Measurements from ENCODE around the gene HINT1. TPM values are rescaled to one million over a fixed set of nuclear protein-coding genes. Genes with fewer than 3 reads are reported as not detected.

Gene HINT1
- total RNA-seq, 1 experiment from 2014 or later = 197 TPM

GRCh38 chr5:131164191-131165118, 601 bp downstream of the HINT1 start (continued):
- TF ChIP-seq MLX (CRISPR knock-in tag; IDR thresholded peaks at IDR 0.05) (no peak), ETV6 (CRISPR knock-in tag; IDR thresholded peaks at IDR 0.05) (no peak), ZNF396 (CRISPR knock-in tag; IDR thresholded peaks at IDR 0.05; ENCODE audit: borderline replicate concordance) (no peak), IRF1 (CRISPR knock-in tag; IDR thresholded peaks at IDR 0.05) (no peak), RORB (CRISPR knock-in tag; IDR thresholded peaks at IDR 0.05) (no peak), TEAD4 (CRISPR knock-in tag; IDR thresholded peaks at IDR 0.05) (no peak; the same call in 1 of the 2 replicates), CDX4 (CRISPR knock-in tag; IDR thresholded peaks at IDR 0.05; ENCODE audit: borderline replicate concordance) (no peak), ATF3 (CRISPR knock-in tag; conservative IDR thresholded peaks at IDR 0.05) (no peak), TCF7 (CRISPR knock-in tag; IDR thresholded peaks at IDR 0.05; ENCODE audit: low read depth) (no peak), HMGA2 (CRISPR knock-in tag; IDR thresholded peaks at IDR 0.05) (no peak), ZNF671 (CRISPR knock-in tag; IDR thresholded peaks at IDR 0.05) (no peak)

- Mint-ChIP-seq H3K27ac (peak overlapping the region; percentile 94), H3K4me3 (peak overlapping the region; percentile 90), H3K4me1 (peaks cover 27% of the 10 kb centered on the region), H3K9me3 (no peaks in the 10 kb centered on the region; the same call in 1 of the 2 replicates), H3K27me3 (ENCODE audit: low read depth) (no peaks in the 10 kb centered on the region), H3K36me3 (peaks cover 39% of the 10 kb centered on the region)
- CTCF ChIA-PET = no interaction called here
- no peak for TF ChIP-seq NR3C1 (CRISPR knock-in tag; conservative IDR thresholded peaks at IDR 0.05; ENCODE audit: low read depth)
- 0 out of 2 replicates have a peak, but pooled peaks have one; percentile 17 for TF ChIP-seq GABPB1 (CRISPR knock-in tag; IDR thresholded peaks at IDR 0.05)
- no peak for ATAC-seq
- POLR2A ChIA-PET = interaction anchor here (0.6 kb wide), 3 partner anchors 12 to 163 kb away, joined by 3 to 5 read pairs (median 3); no protein-coding TSS in a partner anchor
- no peak for DNase-seq (ENCODE audit: low spot score)
These were observed 1.6 kb downstream of the HINT1 start for GRCh38 chr5:131163276-131164119.

GRCh38 chr5:131160134-131160533, 4.9 kb downstream of the HINT1 start:
- H3K27me3 Mint-ChIP-seq (ENCODE audit: low read depth) = no peaks in the 10 kb centered on the region
- TF ChIP-seq STAT6 (CRISPR knock-in tag; conservative IDR thresholded peaks at IDR 0.05; ENCODE audit: low read depth) (no peak), RORB (CRISPR knock-in tag; IDR thresholded peaks at IDR 0.05) (no peak), ZNF263 (CRISPR knock-in tag; IDR thresholded peaks at IDR 0.05; ENCODE audit: low read depth) (no peak), ZNF219 (CRISPR knock-in tag; IDR thresholded peaks at IDR 0.05; ENCODE audit: borderline replicate concordance) (no peak), ZNF121 (CRISPR knock-in tag; IDR thresholded peaks at IDR 0.05) (no peak), KAT7 (CRISPR knock-in tag; IDR thresholded peaks at IDR 0.05; ENCODE audit: borderline replicate concordance) (no peak), ETV6 (CRISPR knock-in tag; IDR thresholded peaks at IDR 0.05) (no peak), ZNF532 (CRISPR knock-in tag; IDR thresholded peaks at IDR 0.05; ENCODE audit: borderline replicate concordance) (no peak), EMX1 (CRISPR knock-in tag; IDR thresholded peaks at IDR 0.05) (no peak)
- H3K9me3 Mint-ChIP-seq = no peaks in the 10 kb centered on the region
- 0 out of 2 replicates have a peak overlapping the region, but pooled peaks have one; percentile 11 for H3K27ac Mint-ChIP-seq
- ATAC-seq = no peak
- H3K36me3 Mint-ChIP-seq = peaks cover 43% of the 10 kb centered on the region
- POLR2A ChIA-PET = no interaction called here
- H3K4me3 Mint-ChIP-seq = no peak overlapping the region
- H3K4me1 Mint-ChIP-seq = peaks cover 32% of the 10 kb centered on the region
- DNase-seq (ENCODE audit: low spot score) = no peak
- CTCF ChIA-PET = no interaction called here

All from WTC11 (cell line).